Mesangial cell (primary cell): Measurements from ENCODE around the gene CNIH1. TPM values are rescaled to one million over a fixed set of nuclear protein-coding genes. Genes with fewer than 3 reads are reported as not detected.

Experiments used
- total RNA-seq: library from RNA; depleted of rRNA; stranded (reverse); fragments of >200 nt; gene quantifications from 2 replicates; pipeline ENCODE4 v1.2.3, GENCODE V29; 2015

Gene CNIH1
- 184 and 243 TPM in 2 replicates for total RNA-seq

DNA sequence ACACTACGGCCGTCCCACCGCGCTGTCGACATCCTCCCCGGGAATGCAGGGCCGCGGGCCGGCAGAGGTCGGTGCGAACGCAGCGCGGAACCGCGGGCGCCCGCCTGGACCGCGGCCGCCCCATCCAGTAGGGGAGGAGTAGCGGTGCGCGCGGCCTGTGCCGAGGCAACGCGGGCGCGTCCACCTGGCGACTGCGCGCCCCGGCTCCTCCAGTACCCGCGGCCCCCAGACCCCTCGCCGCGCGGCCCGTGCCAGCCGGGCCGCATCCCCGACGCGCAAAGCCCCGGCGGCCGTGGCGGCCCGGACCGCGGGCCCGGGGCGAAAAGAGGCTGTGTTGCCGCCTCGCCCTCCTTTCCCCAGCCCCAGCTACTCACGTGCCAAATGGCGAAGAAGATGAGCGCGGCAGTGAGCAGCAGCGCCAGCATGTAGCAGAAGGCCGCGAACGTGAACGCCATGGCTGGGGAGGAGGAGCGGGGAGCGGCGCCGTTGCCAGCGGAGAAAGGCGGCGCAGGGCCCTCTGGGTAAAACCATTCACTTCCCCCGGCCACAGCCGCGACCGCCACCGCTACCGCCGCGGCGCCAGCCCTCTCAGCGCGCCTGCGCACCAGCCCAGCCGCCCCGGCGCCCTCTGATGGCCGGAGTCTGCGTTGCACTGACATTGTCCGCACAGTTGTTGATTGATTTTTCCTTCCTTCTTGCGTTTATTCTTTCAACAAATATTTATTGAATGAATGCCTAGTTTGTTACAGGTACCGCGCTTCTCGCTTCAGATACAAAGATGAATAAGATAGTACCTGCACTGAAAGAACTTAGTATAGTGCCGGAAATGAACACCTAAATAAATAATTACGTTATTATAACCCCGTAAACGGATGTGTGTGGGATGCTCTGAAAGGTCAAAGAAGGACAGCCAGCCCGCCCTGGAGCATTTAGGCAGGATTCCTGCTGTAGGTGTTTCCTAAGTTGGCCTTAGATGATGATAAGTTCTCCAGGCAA is at the start of gene CNIH1:
CNIH1 (minus strand) TSS at position 502 of the 996 bp plus-strand sequence; CDS start at position 455, 47 bp downstream.

DNA sequence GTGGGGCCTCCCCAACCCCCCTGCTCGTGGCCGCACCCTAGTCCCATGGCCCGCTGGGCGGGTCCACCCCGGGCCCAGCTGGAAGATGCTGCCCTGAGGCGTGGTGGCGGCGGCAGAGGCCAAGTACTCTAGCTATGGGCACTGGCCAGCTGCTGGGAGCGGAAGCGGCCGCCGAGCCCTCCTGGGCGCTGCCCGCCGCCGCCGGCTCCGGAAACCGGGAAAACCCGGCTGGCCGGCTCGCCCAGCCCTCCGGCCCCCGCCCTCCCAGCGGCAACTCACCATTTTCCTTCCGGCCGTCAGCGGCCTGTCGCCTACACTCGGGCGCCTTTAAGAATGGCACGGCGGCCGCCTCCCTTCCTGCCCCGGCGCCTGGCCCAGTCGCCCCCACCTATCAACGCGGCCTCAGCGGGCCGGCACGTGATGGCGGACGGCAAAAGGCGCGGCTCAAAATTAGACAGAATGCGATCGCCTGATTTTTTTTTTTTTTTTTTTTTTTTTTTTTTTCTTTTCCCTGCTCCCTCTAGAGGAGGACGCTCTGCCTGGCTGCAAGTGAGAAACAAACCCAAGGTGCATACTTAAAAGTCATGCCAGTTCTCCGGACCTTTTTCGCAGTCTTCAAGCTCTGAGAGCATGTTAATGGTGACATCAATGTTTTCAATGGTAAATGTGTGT is 47.6 kb upstream of the CNIH1 start, which contains the start of gene GMFB:
GMFB (minus strand) TSS at position 335 of the 672 bp plus-strand sequence; CDS start at position 282, 53 bp downstream.

DNA sequence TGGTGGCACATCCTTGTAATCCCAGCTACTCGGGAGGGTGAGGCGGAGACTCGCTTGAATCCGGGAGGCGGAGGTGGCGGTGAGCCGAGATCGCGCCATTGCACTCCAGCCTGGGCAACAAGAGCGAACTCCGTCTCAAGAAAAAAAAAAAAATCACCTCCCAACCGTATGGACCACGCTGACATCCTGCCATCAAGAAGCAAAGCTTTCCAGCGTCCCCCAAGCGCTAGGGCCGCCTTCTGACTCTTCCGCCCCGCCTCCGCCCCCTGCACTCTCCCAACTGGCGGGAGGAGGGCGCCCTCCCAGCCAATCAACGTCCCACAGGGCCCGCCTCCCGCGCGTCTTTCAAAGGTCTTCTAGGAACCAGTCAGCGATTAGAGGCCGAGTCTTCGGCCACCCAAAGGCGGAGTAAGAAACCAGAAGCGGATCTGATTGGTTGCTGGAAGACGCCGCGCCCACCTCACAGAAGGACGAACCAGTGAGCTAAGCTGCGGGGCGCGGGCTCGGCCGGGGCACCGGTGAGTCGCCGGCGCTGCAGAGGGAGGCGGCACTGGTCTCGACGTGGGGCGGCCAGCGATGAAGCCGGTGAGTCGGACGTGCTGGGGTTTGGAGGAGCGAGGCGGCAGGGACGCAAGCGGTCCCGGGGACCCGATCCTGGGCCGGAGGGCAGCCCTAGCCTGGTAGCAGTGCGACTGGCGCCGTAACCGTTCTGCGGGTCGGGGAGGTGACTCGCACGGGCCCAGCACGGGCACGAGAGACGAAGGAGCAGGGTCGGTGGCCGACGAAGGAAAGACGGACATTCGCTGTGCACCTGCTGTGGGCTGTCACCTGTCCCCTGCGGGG is 44.5 kb downstream of the CNIH1 start, which contains the start of gene CDKN3:
CDKN3 (plus strand) TSS at position 515 of the 843 bp plus-strand sequence; CDS start at position 577, 62 bp downstream.

Other genes with a start within 250 kb of the CNIH1 start
- 6.5 and 94.5 TPM in 2 replicates for gene CDKN3, start 44.4 kb downstream of the CNIH1 start, total RNA-seq
- 31.6 and 36.0 TPM in 2 replicates for gene GMFB, start 47.6 kb upstream of the CNIH1 start, total RNA-seq
- gene CGRRF1, start 68.5 kb upstream of the CNIH1 start, total RNA-seq: 8.6 and 9.5 TPM in 2 replicates
- 22.0 and 41.6 TPM in 2 replicates for gene SAMD4A, start 125.8 kb upstream of the CNIH1 start, total RNA-seq